ENCODE measurements around the gene SLC38A3.
"Not testable (repeated sequence)": the region's sequence is repeated elsewhere in the genome, so short reads cannot be mapped to it uniquely, and the experiment has no call there.

Gene SLC38A3

DNA sequence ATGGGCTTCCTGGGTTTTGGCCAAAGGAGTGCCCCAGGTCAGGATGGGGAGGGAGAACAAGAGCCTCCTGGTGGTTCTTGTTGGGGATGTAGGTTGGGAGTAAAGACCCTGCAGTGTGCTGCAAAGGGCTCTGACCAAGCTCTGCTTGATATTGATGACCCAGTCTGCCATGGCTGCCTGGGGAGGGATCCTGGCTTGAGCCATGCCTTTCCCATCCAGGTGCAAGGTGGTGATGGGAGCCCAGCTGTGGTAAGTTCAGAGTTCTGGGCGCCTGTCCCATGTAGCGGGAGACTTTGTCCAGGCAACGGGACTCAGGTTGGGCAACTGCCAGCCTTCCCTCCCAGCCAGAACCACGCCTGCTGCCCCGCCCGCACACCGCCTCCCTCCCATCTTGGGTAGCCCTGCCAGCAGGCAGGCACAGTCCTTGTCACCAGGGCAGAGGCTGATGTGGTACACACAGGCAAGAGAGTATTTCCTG is 33.5 kb downstream of the SLC38A3 start:
- peak overlapping the region; percentile 99 for H3K4me3 Mint-ChIP-seq
- H3K27ac Mint-ChIP-seq: peak overlapping the region; percentile 94
- ATAC-seq: no peak
- peaks cover 72% of the 10 kb centered on the region for H3K4me1 Mint-ChIP-seq
- DNase-seq (ENCODE audit: low spot score in 2 of 2): no peak
- H3K9me3 Mint-ChIP-seq: no peaks in the 10 kb centered on the region
- H3K36me3 Mint-ChIP-seq: peaks cover 70% of the 10 kb centered on the region

DNA sequence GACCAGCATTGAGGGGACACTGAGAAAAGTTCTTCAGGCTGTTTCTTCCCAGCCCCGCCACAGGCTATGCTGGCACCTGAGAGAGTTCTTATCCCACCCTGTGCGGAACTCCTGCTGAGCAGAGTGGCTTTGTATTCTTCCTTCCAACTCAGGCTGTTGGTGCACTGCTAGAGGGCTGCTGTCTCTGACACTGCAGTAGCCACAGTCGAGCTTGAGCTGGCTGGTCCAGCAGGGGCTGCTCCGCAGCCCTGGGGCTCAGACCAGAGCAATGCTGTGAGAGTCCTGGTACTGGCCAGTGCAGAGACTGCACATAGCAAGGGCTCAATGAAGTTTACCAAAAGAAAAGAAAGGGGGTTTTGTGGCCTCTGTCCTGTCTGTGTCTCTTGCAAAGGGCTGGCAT is 34.6 kb downstream of the SLC38A3 start:
- DNase-seq (ENCODE audit: low spot score in 2 of 2) (no peak), ATAC-seq (no peak)
- peak overlapping the region; percentile 99 for H3K4me3 Mint-ChIP-seq
- no peaks in the 10 kb centered on the region for H3K9me3 Mint-ChIP-seq
- peak overlapping the region; percentile 94 for H3K27ac Mint-ChIP-seq
- H3K36me3 Mint-ChIP-seq: peaks cover 81% of the 10 kb centered on the region
- peaks cover 81% of the 10 kb centered on the region for H3K4me1 Mint-ChIP-seq

DNA sequence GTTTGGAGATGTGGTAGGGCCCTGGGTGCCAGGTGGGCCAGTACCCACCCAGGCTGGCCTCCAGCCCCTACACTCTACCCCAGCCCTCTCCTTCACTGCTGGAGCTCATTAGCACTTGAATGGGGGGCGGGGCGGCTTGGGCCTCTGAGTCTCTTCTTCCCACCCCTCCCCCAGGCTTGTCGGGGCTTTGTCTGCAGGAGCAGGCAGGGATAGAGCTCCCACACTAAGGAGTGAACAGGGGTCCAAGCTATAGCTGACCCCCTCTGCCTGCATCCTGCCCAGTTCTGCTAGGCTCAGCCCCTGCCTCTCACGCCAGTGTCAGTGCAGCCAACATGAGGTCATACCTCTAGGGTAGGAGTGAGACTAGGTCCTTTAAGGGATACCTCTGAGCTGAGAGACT is 36.1 kb downstream of the SLC38A3 start:
- H3K4me3 Mint-ChIP-seq: peak overlapping the region; percentile 76
- H3K27ac Mint-ChIP-seq: peak overlapping the region; percentile 94
- ATAC-seq: no peak
- H3K36me3 Mint-ChIP-seq: peaks cover 96% of the 10 kb centered on the region
- peaks cover 86% of the 10 kb centered on the region for H3K4me1 Mint-ChIP-seq
- no peak for DNase-seq (ENCODE audit: low spot score in 2 of 2)
- no peaks in the 10 kb centered on the region for H3K9me3 Mint-ChIP-seq

DNA sequence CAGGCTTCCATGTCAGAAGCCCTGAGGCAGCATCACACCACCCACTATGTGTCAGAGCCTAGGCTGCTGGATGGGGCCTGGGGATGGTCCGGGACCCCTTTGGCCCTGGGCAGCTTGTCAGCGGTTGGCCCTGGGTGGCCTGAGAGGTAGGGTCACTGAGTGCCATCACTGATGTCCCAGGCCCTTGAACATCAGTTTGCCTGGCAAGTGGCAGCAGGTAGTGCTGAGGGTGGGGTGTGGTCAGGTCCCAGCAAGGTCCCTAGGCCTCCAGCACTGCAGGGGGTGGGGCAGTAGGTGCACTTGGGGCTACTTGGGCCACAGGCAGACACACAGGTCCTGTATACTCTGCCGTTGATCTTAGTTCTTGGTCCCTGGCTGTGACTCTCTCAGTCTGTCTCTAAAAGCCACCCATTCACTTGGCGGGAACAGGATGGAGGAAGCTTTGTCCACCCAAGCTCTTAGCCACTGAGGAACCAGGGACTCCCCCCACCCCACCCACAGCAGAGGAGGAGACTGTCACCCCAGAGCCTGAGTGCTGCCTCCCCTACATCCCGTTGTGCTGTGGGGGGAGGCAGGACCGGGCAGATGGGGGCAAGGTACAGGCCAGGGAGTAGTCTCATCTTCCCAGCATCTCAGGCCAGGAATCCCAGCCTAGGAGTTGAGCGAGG is 36.8 kb downstream of the SLC38A3 start:
- no peaks in the 10 kb centered on the region for H3K9me3 Mint-ChIP-seq
- peaks cover 91% of the 10 kb centered on the region for H3K4me1 Mint-ChIP-seq
- H3K27ac Mint-ChIP-seq: peak overlapping the region; percentile 94
- ATAC-seq (no peak), DNase-seq (ENCODE audit: low spot score in 2 of 2) (no peak)
- H3K36me3 Mint-ChIP-seq: peaks cover 96% of the 10 kb centered on the region
- peak overlapping the region; percentile 76 for H3K4me3 Mint-ChIP-seq

DNA sequence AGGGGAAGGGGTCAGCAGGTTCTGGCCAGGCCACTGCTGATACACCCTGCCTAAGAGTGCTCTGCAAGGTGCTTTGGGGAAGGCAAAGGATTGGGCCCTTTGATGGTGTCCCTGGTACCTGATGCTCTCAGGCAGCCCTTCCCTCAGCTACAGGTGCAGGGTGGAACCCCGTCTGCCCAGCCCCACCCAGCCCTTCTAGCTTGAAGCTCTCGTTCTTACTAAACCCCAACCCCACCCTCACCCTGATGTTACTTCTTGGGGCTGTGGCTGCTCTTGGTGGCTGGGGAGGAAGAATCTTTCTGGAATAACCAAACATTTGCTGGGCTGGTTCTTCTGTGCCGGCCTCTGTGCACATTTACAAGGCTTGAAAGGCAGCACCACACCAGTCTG is 37.3 kb downstream of the SLC38A3 start:
- peak overlapping the region; percentile 94 for H3K27ac Mint-ChIP-seq
- peaks cover 91% of the 10 kb centered on the region for H3K4me1 Mint-ChIP-seq
- peak overlapping the region; percentile 76 for H3K4me3 Mint-ChIP-seq
- ATAC-seq: no peak
- peaks cover 96% of the 10 kb centered on the region for H3K36me3 Mint-ChIP-seq
- H3K9me3 Mint-ChIP-seq: no peaks in the 10 kb centered on the region
- DNase-seq (ENCODE audit: low spot score in 2 of 2): no peak

DNA sequence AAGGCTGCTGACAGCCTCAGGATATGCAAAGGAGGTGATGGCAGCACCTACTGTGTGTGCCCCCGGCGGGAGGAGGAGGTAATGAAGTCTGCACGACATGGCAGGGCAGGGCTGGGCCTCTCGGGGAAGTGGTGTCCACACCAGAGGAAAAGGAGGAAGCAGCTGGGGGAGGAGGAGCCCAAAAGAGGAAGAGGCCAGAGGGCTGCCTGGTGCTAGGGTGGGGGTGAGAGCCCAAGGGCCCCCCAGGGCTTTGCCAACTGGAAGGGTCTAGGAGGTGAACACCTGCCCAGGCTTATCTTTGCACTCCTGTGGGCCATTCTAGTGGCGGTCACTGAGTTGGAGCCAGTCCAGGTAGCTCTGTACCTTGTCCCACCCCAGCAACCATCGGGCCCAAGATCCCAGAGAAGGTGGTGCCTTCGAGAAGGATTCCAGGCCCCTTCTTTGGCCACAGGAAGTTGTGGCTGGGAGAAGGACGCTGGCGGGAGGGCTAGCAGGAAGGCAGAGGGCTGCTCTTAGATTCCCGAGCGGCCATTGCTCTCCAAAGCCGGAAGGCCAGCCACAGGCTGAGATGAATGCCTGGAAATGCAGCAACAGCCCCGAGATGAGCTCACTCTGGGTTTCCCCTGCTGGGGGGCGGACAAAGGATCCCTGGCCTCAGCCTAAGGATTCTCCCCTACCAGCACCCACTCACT is 37.9 kb downstream of the SLC38A3 start:
- ATAC-seq (peak; percentile 2), DNase-seq (ENCODE audit: low spot score in 2 of 2) (peak in 1 of 2 donors; percentile 32)
- H3K36me3 Mint-ChIP-seq: peaks cover 96% of the 10 kb centered on the region
- peak overlapping the region; percentile 76 for H3K4me3 Mint-ChIP-seq
- H3K9me3 Mint-ChIP-seq: no peaks in the 10 kb centered on the region
- peaks cover 91% of the 10 kb centered on the region for H3K4me1 Mint-ChIP-seq
- peak overlapping the region; percentile 94 for H3K27ac Mint-ChIP-seq

DNA sequence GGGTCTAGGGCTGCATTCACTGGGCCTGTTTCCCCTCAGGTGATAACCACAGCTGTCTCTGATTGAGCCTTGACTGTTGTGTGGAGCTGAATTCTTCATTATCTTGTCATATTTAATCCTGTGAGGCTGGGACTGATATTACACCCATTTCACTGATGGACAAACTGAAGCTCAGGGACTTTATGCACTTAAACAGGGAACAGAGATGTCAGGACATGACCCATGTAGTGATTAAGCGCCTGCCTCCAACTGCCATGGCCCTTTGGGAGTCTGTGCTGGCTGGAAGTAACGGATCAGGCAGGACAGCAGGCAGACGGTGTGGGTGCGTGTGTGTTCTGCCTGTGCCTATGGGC is 38.4 kb downstream of the SLC38A3 start:
- Mint-ChIP-seq H3K4me1 (peaks cover 90% of the 10 kb centered on the region), H3K4me3 (peak overlapping the region; percentile 76), H3K36me3 (peaks cover 95% of the 10 kb centered on the region), H3K9me3 (no peaks in the 10 kb centered on the region), H3K27ac (peak overlapping the region; percentile 94)
- DNase-seq (ENCODE audit: low spot score in 2 of 2) (no peak), ATAC-seq (no peak)

DNA sequence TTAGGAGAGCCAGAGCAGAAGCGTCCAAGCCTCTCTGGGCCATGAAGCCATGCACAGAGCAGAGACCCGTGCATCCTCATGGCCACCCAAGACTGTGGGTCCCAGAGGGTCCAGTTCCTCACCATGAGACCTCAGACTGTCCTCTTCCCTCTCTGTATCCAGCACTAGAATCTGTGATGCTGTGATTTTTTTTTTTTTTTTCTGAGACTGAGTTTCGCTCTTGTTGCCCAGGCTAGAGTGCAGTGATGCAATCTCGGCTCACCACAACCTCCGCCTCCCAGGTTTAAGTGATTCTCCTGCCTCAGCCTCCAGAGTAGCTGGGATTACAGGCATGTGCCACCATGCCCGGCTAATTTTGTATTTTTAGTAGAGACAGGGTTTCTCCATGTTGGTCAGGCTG is 39.7 kb downstream of the SLC38A3 start:
- ATAC-seq; H3K9me3 Mint-ChIP-seq; DNase-seq (ENCODE audit: low spot score in 2 of 2): not testable (repeated sequence)
- Mint-ChIP-seq H3K4me3 (peak overlapping the region; percentile 76), H3K27ac (peak overlapping the region; percentile 94), H3K4me1 (peaks cover 87% of the 10 kb centered on the region), H3K36me3 (peaks cover 86% of the 10 kb centered on the region)

DNA sequence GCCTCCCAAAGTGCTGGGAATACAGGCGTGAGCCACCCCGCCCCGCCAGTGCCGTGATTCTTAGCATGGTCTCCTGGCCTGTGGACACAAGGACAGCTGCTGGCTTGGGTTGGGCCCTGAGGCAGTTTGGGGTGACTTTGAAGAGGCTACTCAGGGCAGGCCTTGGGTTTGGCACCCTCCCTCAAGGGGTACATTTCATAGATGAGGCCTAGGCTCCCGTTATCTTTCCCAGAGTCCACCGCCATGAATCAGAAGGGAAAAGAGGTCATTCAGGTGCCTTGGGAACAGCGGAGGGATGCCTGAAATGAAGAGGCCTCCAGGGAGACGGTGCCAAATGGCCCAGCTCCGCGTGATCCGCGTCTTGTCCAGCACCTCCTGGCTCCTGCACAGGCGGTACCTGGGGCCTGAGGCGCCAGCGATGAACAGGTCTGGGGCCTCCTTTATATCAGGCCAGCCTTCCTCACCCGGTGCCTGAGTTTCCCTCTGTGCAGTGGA is 40.2 kb downstream of the SLC38A3 start:
- peak overlapping the region; percentile 94 for H3K27ac Mint-ChIP-seq
- ATAC-seq (no peak), DNase-seq (ENCODE audit: low spot score in 2 of 2) (no peak)
- peaks cover 86% of the 10 kb centered on the region for H3K36me3 Mint-ChIP-seq
- peak overlapping the region; percentile 76 for H3K4me3 Mint-ChIP-seq
- no peaks in the 10 kb centered on the region for H3K9me3 Mint-ChIP-seq
- H3K4me1 Mint-ChIP-seq: peaks cover 87% of the 10 kb centered on the region

DNA sequence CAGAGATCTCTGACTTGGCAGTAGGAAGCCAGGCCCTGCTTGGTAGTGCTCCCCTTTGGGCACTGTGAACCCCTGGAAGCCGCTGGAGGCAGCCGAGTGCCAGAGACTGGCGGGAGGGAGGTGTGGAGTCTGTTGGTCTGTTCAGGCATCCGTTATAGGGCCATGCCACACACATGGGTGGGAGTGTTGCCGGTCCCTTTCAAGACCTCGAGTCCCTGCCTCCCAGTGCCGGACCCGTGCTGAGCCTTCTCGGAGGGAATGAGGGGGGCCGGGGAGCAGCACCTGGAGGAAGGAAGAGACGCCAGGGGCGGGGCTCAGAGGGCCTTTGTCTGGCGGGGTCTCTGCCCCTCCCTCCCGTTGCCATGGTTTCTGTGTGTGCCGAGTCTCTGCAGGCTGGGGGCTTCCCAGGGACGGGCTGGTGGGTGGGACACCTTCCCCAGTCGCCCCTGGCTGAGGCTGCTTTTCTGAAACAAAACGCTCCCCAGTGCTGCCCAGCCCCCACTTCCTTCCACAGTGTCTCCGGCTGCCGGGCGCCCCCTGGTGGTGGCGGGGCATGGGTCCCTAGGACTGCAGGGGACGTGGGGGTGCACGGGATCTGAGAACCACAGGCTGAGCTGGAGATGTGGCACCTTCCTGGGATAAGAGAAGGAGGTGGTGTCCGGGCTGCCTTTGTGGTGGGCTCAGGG is 40.9 kb downstream of the SLC38A3 start:
- H3K27ac Mint-ChIP-seq: peak overlapping the region; percentile 94
- peak; percentile 82 for ATAC-seq
- peaks cover 91% of the 10 kb centered on the region for H3K4me1 Mint-ChIP-seq
- H3K36me3 Mint-ChIP-seq: peaks cover 86% of the 10 kb centered on the region
- DNase-seq (ENCODE audit: low spot score in 2 of 2): peak; percentile 99
- H3K9me3 Mint-ChIP-seq: no peaks in the 10 kb centered on the region
- peak overlapping the region; percentile 76 for H3K4me3 Mint-ChIP-seq

DNA sequence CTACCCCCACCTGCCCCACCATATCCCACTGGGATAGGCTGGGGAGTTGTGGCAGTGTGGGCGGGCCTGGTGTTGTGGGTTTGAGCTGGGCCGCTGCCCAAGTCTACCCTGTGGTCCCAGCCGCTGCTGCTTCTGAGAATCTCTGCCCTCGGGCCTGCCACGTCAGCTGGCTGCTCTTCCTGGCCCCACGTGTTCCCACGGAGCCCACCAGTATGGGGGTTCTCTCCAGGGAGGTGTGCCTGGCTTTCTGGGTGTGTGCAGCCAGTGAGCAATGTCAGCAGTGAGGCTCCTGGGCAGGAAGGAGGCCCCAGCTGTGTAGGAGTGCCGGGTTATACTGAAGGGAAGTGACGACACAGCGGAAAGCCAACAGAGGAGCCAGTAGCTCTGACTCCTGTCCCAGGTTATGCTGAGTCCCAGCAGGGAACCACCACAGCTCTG is 41.5 kb downstream of the SLC38A3 start:
- H3K4me3 Mint-ChIP-seq: peak overlapping the region; percentile 76
- peak overlapping the region; percentile 94 for H3K27ac Mint-ChIP-seq
- peaks cover 91% of the 10 kb centered on the region for H3K4me1 Mint-ChIP-seq
- DNase-seq (ENCODE audit: low spot score in 2 of 2) (peak in 1 of 2 donors; percentile 71), ATAC-seq (peak; percentile 90)
- H3K36me3 Mint-ChIP-seq: peaks cover 86% of the 10 kb centered on the region
- no peaks in the 10 kb centered on the region for H3K9me3 Mint-ChIP-seq

DNA sequence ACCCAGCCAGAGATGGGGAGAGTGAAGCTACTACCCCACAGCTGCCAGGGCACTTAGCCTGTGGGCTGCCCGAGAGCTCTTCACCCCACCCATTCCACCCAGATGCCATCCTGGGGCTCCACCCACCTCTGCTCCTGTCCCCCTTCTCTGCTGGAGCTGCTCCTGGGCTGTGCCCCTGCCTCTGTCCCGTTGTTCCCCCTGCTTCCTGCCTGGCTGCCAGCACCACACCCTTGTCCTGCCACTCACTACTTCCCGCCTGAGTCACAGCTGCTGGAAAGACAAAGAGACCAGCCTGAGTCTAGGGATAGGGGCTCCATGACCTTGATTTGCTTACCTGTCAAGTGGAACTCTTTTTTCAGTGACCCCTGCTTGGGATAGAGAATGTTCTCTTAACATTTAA is 43.3 kb downstream of the SLC38A3 start:
- DNase-seq (ENCODE audit: low spot score in 2 of 2) (no peak), ATAC-seq (no peak)
- no peaks in the 10 kb centered on the region for H3K9me3 Mint-ChIP-seq
- H3K36me3 Mint-ChIP-seq: peaks cover 89% of the 10 kb centered on the region
- peak overlapping the region; percentile 93 for H3K27ac Mint-ChIP-seq
- H3K4me1 Mint-ChIP-seq: peaks cover 77% of the 10 kb centered on the region
- H3K4me3 Mint-ChIP-seq: peak overlapping the region; percentile 51

DNA sequence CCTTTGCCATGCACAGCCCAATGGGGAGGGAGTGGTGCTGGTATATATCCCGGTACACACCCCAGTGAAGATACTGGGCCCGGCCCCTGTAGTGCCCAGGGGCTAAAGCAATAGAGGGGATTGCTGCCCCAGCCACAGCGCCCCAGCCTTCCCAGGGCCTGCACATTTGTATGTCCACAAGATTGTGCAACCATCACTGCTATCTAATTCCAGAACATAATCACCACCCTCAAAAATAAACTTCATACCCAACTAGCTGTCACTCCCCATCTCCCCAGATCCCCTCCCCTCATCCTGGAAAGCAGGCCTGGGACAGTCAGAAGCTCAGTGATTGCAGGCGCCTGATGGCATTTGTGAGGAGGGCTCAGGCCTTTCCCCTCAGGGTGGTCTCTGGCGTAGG is 44.4 kb downstream of the SLC38A3 start:
- Mint-ChIP-seq H3K4me3 (no peak overlapping the region), H3K27ac (peak overlapping the region; percentile 93), H3K36me3 (peaks cover 89% of the 10 kb centered on the region), H3K4me1 (peaks cover 77% of the 10 kb centered on the region), H3K9me3 (no peaks in the 10 kb centered on the region)
- ATAC-seq: no peak
- no peak for DNase-seq (ENCODE audit: low spot score in 2 of 2)

DNA sequence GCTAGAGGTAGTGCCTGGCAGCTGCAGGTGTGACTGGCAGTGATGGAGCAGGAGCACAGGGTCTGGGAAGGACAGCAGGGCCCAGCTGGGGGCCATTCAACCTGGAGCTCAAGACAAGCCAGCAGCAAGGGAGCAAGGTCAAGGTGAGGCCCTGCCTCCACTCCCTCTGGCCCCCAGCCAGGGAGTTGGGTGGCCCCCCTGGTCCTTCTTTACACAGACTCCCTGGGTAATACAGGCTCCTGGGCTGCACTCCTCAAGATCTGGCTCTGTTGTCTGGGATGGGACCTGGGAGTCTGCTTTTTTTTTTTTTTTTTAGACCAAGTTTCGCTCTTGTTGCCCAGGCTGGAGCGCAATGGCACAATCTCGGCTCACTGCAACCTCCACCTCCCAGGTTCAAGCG is 45.4 kb downstream of the SLC38A3 start:
- peak overlapping the region; percentile 93 for H3K27ac Mint-ChIP-seq
- no peak for DNase-seq (ENCODE audit: low spot score in 2 of 2)
- no peak overlapping the region for H3K4me3 Mint-ChIP-seq
- H3K9me3 Mint-ChIP-seq: no peaks in the 10 kb centered on the region
- H3K36me3 Mint-ChIP-seq: peaks cover 89% of the 10 kb centered on the region
- ATAC-seq: no peak
- peaks cover 72% of the 10 kb centered on the region for H3K4me1 Mint-ChIP-seq

DNA sequence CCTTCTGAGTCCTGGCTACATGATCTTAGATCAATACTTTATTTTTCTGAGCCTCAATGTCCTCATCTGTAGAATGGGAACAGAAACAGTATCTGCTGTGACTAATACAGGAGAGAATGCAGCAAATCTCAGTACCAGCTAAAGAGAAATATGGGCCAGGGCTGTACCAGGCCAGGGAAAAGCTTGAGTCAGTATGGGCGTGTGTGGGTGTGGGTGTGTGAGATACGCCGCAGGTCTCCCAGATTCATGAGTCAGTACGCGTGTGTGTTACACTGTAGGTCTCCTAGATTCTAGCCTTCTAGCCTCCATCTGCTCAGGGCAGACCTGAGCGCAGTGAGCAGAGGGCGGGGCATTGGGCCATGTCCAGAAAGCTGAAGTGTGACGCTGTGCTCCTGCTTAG is 46.1 kb downstream of the SLC38A3 start:
- H3K4me3 Mint-ChIP-seq: peak overlapping the region; percentile 19
- peaks cover 65% of the 10 kb centered on the region for H3K4me1 Mint-ChIP-seq
- peaks cover 89% of the 10 kb centered on the region for H3K36me3 Mint-ChIP-seq
- peak; percentile 69 for ATAC-seq
- H3K27ac Mint-ChIP-seq: peak overlapping the region; percentile 85
- peak in 1 of 2 donors; percentile 32 for DNase-seq (ENCODE audit: low spot score in 2 of 2)
- no peaks in the 10 kb centered on the region for H3K9me3 Mint-ChIP-seq

Data from stimulated activated effector memory CD8-positive, alpha-beta T cell treated with anti-CD3 and anti-CD28 coated beads, Interleukin-12 subunit alpha, Interleukin-12 subunit beta, amount 100 ng/mL, for 72 hours (primary cell).